ENCODE data around the gene KCNF1.

Gene KCNF1

DNA sequence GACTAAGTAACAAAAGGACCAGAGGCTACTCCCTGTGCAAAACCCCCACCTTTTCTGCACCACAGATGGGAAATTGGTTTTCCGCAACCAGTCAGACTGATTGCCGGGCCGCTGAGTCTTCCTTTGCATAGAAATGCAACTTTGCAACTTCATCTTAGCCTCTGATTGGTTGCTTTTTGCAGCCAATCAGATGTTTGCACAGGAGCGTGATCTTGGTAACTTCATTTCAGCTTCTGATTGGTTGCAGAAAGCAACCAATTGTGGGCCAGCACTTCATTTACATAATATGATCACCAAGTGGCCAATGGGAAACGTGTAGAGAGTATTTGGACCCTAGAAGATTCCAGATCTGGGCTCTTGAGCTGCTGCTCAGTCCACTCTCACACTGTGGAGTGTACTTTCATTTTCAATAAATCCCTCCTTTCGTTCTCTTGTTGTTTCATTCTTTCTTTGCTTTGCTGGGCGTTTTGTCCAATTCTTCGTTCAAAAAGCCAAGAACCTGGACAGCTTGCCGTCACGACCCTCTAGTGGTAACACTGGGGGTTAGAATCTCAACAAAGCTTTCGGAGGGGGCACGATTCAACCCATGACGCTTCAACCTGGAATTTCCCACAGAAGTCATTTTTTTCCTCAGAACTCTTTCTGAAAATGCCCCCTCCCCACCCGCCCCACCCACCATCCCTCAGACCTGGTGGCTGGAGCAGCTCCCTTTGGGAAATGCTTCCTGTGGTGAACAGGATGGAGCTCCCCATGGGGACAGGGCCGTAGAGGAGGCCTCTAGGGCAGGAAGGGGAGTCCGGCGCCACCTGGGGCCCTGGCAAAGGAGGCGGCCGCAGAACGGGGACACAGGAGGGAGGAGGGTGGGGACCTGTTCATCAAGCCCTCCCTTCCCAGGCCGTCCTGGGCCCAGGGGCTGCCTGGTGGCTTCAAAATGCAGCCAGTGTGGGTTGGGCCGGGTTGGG, 31.8 kb upstream of the KCNF1 start:
- H3F3A ChIP-seq (ENCODE audit: control insufficient read depth, insufficient read depth), result no peaks in the 10 kb centered on the region
- no peak overlapping the region for H3K4me2 ChIP-seq (ENCODE audit: low read length)
- H3K36me3 ChIP-seq (ENCODE audit: control insufficient read depth, low read length), result no peaks in the 10 kb centered on the region
- no peaks in the 10 kb centered on the region for H3K9me3 ChIP-seq (ENCODE audit: control insufficient read depth, insufficient read depth, low read length)
- no peaks in the 10 kb centered on the region for H3K79me2 ChIP-seq (ENCODE audit: control insufficient read depth, low read length)
- no peak overlapping the region for H3K4me3 ChIP-seq (ENCODE audit: low read length)
- H3K9me2 ChIP-seq (replicated peaks; ENCODE audit: control insufficient read depth, low read length), result no peaks in the 10 kb centered on the region
- peaks cover 8% of the 10 kb centered on the region; the same call in 1 of the 2 replicates for H3K27me3 ChIP-seq (ENCODE audit: control insufficient read depth, low read length)
- no peaks in the 10 kb centered on the region for H4K20me1 ChIP-seq (ENCODE audit: control insufficient read depth, insufficient read depth, low read depth, low read length)
- H3K27ac ChIP-seq (ENCODE audit: low read depth, low read length), result no peak overlapping the region
- no peak for TF ChIP-seq EZH2phosphoT487 (IDR thresholded peaks at IDR 0.05; ENCODE audit: borderline replicate concordance, low read length)
- TF ChIP-seq, protein P1, sequence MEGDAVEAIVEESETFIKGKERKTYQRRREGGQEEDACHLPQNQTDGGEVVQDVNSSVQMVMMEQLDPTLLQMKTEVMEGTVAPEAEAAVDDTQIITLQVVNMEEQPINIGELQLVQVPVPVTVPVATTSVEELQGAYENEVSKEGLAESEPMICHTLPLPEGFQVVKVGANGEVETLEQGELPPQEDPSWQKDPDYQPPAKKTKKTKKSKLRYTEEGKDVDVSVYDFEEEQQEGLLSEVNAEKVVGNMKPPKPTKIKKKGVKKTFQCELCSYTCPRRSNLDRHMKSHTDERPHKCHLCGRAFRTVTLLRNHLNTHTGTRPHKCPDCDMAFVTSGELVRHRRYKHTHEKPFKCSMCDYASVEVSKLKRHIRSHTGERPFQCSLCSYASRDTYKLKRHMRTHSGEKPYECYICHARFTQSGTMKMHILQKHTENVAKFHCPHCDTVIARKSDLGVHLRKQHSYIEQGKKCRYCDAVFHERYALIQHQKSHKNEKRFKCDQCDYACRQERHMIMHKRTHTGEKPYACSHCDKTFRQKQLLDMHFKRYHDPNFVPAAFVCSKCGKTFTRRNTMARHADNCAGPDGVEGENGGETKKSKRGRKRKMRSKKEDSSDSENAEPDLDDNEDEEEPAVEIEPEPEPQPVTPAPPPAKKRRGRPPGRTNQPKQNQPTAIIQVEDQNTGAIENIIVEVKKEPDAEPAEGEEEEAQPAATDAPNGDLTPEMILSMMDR (IDR thresholded peaks at IDR 0.05; ENCODE audit: low read depth, low read length, poor library complexity, severe bottlenecking), result no peak
- no peaks in the 10 kb centered on the region for H3K4me1 ChIP-seq (ENCODE audit: control insufficient read depth, low read length)

DNA sequence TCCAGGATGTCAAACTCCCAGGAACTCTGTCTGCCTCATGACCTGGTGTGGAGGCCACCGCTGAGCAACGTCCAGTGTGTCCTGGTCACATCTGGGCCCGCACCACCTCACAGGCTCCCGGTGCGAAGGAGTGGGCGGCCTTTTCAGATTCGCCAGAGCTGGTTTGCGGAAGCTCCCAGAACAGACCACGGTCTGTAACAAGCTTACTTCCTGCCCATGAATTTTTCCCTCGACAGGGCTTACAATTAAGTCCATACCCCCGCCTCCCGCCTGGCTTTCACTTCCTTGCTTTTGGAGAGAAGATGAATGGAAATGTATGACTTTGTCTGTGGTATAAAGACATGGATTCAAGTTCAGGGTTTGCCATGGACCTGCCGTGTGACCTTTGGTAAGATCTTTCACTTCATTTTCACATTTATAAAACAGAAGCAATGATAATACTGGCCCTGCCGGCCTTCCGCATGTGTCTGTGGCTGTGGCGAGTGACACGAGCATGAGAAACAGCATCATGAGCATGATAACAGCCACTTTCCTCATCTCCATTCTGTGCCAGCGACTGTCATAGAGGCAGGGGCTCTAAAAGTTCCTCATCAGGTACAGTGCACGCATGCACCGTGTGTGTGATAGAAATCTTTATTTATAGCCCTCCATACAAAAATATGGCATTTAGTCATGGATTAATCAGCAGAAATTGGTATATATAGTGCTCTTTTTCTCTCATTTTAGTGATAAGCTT, 31.0 kb upstream of the KCNF1 start:
- TF ChIP-seq EZH2phosphoT487 (IDR thresholded peaks at IDR 0.05; ENCODE audit: borderline replicate concordance, low read length), result no peak
- TF ChIP-seq, protein P1 (IDR thresholded peaks at IDR 0.05; ENCODE audit: low read depth, low read length, poor library complexity, severe bottlenecking), result no peak
- Histone ChIP-seq H3K27me3 (ENCODE audit: control insufficient read depth, low read length) (peaks cover 8% of the 10 kb centered on the region; the same call in 1 of the 2 replicates), H3K4me2 (ENCODE audit: low read length) (no peak overlapping the region), H3K79me2 (ENCODE audit: control insufficient read depth, low read length) (no peaks in the 10 kb centered on the region), H3K4me3 (ENCODE audit: low read length) (no peak overlapping the region), H3F3A (ENCODE audit: control insufficient read depth, insufficient read depth) (no peaks in the 10 kb centered on the region), H3K4me1 (ENCODE audit: control insufficient read depth, low read length) (no peaks in the 10 kb centered on the region), H3K36me3 (ENCODE audit: control insufficient read depth, low read length) (no peaks in the 10 kb centered on the region), H3K9me3 (ENCODE audit: control insufficient read depth, insufficient read depth, low read length) (no peaks in the 10 kb centered on the region), H3K27ac (ENCODE audit: low read depth, low read length) (no peak overlapping the region), H3K9me2 (replicated peaks; ENCODE audit: control insufficient read depth, low read length) (no peaks in the 10 kb centered on the region), H4K20me1 (ENCODE audit: control insufficient read depth, insufficient read depth, low read depth, low read length) (no peaks in the 10 kb centered on the region)

DNA sequence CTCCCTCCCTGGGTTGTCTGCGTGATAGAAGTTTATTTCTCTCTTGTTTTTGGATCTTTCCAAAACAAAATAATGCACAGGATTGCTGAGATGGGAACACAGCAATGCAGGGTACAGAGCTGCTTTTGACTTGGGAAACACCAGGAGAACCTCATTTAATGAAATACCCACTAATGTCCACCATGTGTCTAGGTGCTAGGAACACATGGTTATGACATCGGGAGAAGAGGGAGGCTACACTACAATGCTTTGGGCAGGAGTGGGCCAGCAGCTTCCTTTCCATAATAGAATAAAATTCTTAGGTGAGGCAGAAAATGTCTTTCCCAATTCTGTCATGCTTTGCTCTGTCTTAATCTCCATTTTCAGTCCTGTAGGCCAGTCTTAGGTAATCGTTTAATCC, 29.2 kb upstream of the KCNF1 start:
- H4K20me1 ChIP-seq (ENCODE audit: control insufficient read depth, insufficient read depth, low read depth, low read length), result no peaks in the 10 kb centered on the region
- no peak overlapping the region for H3K4me3 ChIP-seq (ENCODE audit: low read length)
- no peaks in the 10 kb centered on the region for H3K9me3 ChIP-seq (ENCODE audit: control insufficient read depth, insufficient read depth, low read length)
- no peaks in the 10 kb centered on the region for H3K36me3 ChIP-seq (ENCODE audit: control insufficient read depth, low read length)
- TF ChIP-seq EZH2phosphoT487 (IDR thresholded peaks at IDR 0.05; ENCODE audit: borderline replicate concordance, low read length), result no peak
- TF ChIP-seq, protein P1 (IDR thresholded peaks at IDR 0.05; ENCODE audit: low read depth, low read length, poor library complexity, severe bottlenecking), result no peak
- no peak overlapping the region for H3K4me2 ChIP-seq (ENCODE audit: low read length)
- H3K27me3 ChIP-seq (ENCODE audit: control insufficient read depth, low read length), result peaks cover 6% of the 10 kb centered on the region; the same call in 1 of the 2 replicates
- no peaks in the 10 kb centered on the region for H3F3A ChIP-seq (ENCODE audit: control insufficient read depth, insufficient read depth)
- H3K27ac ChIP-seq (ENCODE audit: low read depth, low read length), result no peak overlapping the region
- H3K79me2 ChIP-seq (ENCODE audit: control insufficient read depth, low read length), result no peaks in the 10 kb centered on the region
- no peaks in the 10 kb centered on the region for H3K4me1 ChIP-seq (ENCODE audit: control insufficient read depth, low read length)
- H3K9me2 ChIP-seq (replicated peaks; ENCODE audit: control insufficient read depth, low read length), result no peaks in the 10 kb centered on the region
